Measurements from ENCODE around the gene STOML1. TPM values are rescaled to one million over a fixed set of nuclear protein-coding genes. Genes with fewer than 3 reads are reported as not detected.

STOML1 gene
- total RNA-seq, 1 experiment from 2014 or later: 5.4 TPM

- ATAC-seq (no peak), DNase-seq (ENCODE audit: low spot score) (no peak)
- Mint-ChIP-seq H3K4me3 (no peak overlapping the region), H3K4me1 (no peaks in the 10 kb centered on the region), H3K27me3 (ENCODE audit: low read depth) (no peaks in the 10 kb centered on the region), H3K27ac (no peak overlapping the region; the same call in 1 of the 2 replicates), H3K9me3 (no peaks in the 10 kb centered on the region), H3K36me3 (peaks cover 22% of the 10 kb centered on the region)
- CTCF ChIA-PET: interaction anchor here (0.6 to 6.8 kb wide), 3 partner anchors 12 to 50 kb away, joined by 3 to 43 read pairs (median 6); no protein-coding TSS in a partner anchor
- TF ChIP-seq NFATC4 (CRISPR knock-in tag; IDR thresholded peaks at IDR 0.05) (no peak), ZNF396 (CRISPR knock-in tag; IDR thresholded peaks at IDR 0.05; ENCODE audit: borderline replicate concordance) (no peak), ZNF281 (CRISPR knock-in tag; IDR thresholded peaks at IDR 0.05) (no peak), ZNF512 (CRISPR knock-in tag; IDR thresholded peaks at IDR 0.05; ENCODE audit: borderline replicate concordance) (no peak)
- POLR2A ChIA-PET: no interaction called here
Measured at GRCh38 chr15:74022706-74023470, 30.8 kb upstream of the STOML1 start.

- ATAC-seq (no peak), DNase-seq (ENCODE audit: low spot score) (no peak)
- ChIA-PET POLR2A (no interaction called here), CTCF (interaction anchor here (0.6 to 2.1 kb wide), 3 partner anchors 18 to 47 kb away, joined by 3 to 4 read pairs (median 3); no protein-coding TSS in a partner anchor)
- no peaks in the 10 kb centered on the region for H3K9me3 Mint-ChIP-seq
- no peaks in the 10 kb centered on the region for H3K4me1 Mint-ChIP-seq
- H3K36me3 Mint-ChIP-seq: peaks cover 16% of the 10 kb centered on the region
- TF ChIP-seq RORB (CRISPR knock-in tag; IDR thresholded peaks at IDR 0.05): no peak
- TF ChIP-seq ZNF263 (CRISPR knock-in tag; IDR thresholded peaks at IDR 0.05; ENCODE audit: low read depth): no peak
- no peak for TF ChIP-seq MYBL2 (CRISPR knock-in tag; IDR thresholded peaks at IDR 0.05)
- TF ChIP-seq ATF6 (CRISPR knock-in tag; IDR thresholded peaks at IDR 0.05): no peak
- TF ChIP-seq EMX1 (CRISPR knock-in tag; IDR thresholded peaks at IDR 0.05): no peak
- no peak for TF ChIP-seq TP53 (CRISPR knock-in tag; IDR thresholded peaks at IDR 0.05)
- no peak for TF ChIP-seq ZNF416 (CRISPR knock-in tag; IDR thresholded peaks at IDR 0.05)
- no peak for TF ChIP-seq CTCF (IDR thresholded peaks at IDR 0.05)
- no peak for TF ChIP-seq CREM (CRISPR knock-in tag; IDR thresholded peaks at IDR 0.05)
- no peak for TF ChIP-seq HMGXB4 (CRISPR knock-in tag; IDR thresholded peaks at IDR 0.05)
- no peak overlapping the region for H3K27ac Mint-ChIP-seq
- H3K27me3 Mint-ChIP-seq (ENCODE audit: low read depth): no peaks in the 10 kb centered on the region
- no peak overlapping the region for H3K4me3 Mint-ChIP-seq
Measured at GRCh38 chr15:74019734-74020133, 27.6 kb upstream of the STOML1 start.

Data from WTC11 (cell line).